SK-N-MC (cell line): ENCODE data around the gene ATP13A2.
"Not testable (repeated sequence)": the region's sequence is repeated elsewhere in the genome, so short reads cannot be mapped to it uniquely, and the experiment has no call there.

Source experiments
- DNase-seq: peaks from one replicate; pipeline ENCODE4 v3.0.0-alpha.2; 2011; ENCODE audit warnings: low read depth, low spot score
- H3K27ac ChIP-seq: fragments of 200-600 bp; sonication (generic); 2 replicates; pipeline ENCODE4 v1.5.1; 2016; ENCODE audit warnings: mixed run types
- H3K36me3 ChIP-seq: fragments of 200-600 bp; sonication (generic); 2 replicates; pipeline ENCODE4 v1.6.1; 2017; ENCODE audit warnings: antibody characterized with exemption, low read length, mixed read lengths; ENCODE audit not compliant: insufficient read depth
- H3K4me3 ChIP-seq: fragments of 200-600 bp; sonication (generic); 2 replicates; pipeline ENCODE4 v1.5.1; 2016
- H3K9ac ChIP-seq: fragments of 200-600 bp; sonication (generic); 2 replicates; pipeline ENCODE4 v1.8.0; 2017; ENCODE audit warnings: mixed run types, mixed read lengths; ENCODE audit not compliant: insufficient read length
- H3K9me3 ChIP-seq: fragments of 200-600 bp; sonication (generic); 2 replicates; pipeline ENCODE4 v1.6.1; 2017; ENCODE audit warnings: low read depth, mild to moderate bottlenecking, antibody characterized with exemption, low read length, moderate library complexity, mixed read lengths
- EZH2 ChIP-seq: fragments of 200-600 bp; sonication (generic); IDR thresholded peaks from one replicate; pipeline ENCODE4 v1.6.1; 2017; ENCODE audit warnings: antibody characterized with exemption
- FOXP2 ChIP-seq: optimal IDR thresholded peaks from 2 replicates; pipeline ENCODE3; 2011; ENCODE audit warnings: mild to moderate bottlenecking, moderate library complexity; ENCODE audit not compliant: insufficient read depth; ENCODE audit errors: extremely low read length, control extremely low read depth
- POLR2AphosphoS5 ChIP-seq: IDR thresholded peaks from 2 replicates; pipeline ENCODE4 v1.6.1; 2012; ENCODE audit warnings: mild to moderate bottlenecking, low read depth, low read length, borderline replicate concordance

The ATP13A2 gene

GRCh38 chr1:16969651-16970050 is 42.1 kb downstream of the ATP13A2 start:
- Histone ChIP-seq H3K9ac (no peak overlapping the region), H3K4me3 (no peak overlapping the region), H3K27ac (no peak overlapping the region), H3K9me3 (no peaks in the 10 kb centered on the region), H3K36me3 (no peaks in the 10 kb centered on the region)
- DNase-seq, result no peak
- no peak for TF ChIP-seq FOXP2
- no peak for TF ChIP-seq EZH2
- no peak for TF ChIP-seq POLR2AphosphoS5

- no peaks in the 10 kb centered on the region for H3K36me3 ChIP-seq
- DNase-seq, result no peak
- no peak overlapping the region for H3K27ac ChIP-seq
- TF ChIP-seq EZH2, result no peak
- TF ChIP-seq POLR2AphosphoS5, result no peak
- no peak for TF ChIP-seq FOXP2
- no peaks in the 10 kb centered on the region for H3K9me3 ChIP-seq
- H3K9ac ChIP-seq, result no peak overlapping the region
- no peak overlapping the region for H3K4me3 ChIP-seq
Measured at GRCh38 chr1:16969057-16969611, 42.6 kb downstream of the ATP13A2 start.

- H3K9me3 ChIP-seq, result no peaks in the 10 kb centered on the region
- H3K27ac ChIP-seq, result no peak overlapping the region
- TF ChIP-seq EZH2 (no peak), FOXP2 (no peak), POLR2AphosphoS5 (no peak)
- H3K9ac ChIP-seq, result no peak overlapping the region
- H3K36me3 ChIP-seq, result no peaks in the 10 kb centered on the region
- no peak overlapping the region for H3K4me3 ChIP-seq
- no peak for DNase-seq
Measured at GRCh38 chr1:16968372-16968771, 43.4 kb downstream of the ATP13A2 start.

GRCh38 chr1:16967962-16968361 is 43.8 kb downstream of the ATP13A2 start:
- Histone ChIP-seq H3K9me3 (no peaks in the 10 kb centered on the region), H3K27ac (no peak overlapping the region), H3K36me3 (no peaks in the 10 kb centered on the region), H3K9ac (no peak overlapping the region), H3K4me3 (no peak overlapping the region)
- TF ChIP-seq POLR2AphosphoS5, result no peak
- no peak for TF ChIP-seq FOXP2
- TF ChIP-seq EZH2, result no peak
- DNase-seq, result no peak

DNA sequence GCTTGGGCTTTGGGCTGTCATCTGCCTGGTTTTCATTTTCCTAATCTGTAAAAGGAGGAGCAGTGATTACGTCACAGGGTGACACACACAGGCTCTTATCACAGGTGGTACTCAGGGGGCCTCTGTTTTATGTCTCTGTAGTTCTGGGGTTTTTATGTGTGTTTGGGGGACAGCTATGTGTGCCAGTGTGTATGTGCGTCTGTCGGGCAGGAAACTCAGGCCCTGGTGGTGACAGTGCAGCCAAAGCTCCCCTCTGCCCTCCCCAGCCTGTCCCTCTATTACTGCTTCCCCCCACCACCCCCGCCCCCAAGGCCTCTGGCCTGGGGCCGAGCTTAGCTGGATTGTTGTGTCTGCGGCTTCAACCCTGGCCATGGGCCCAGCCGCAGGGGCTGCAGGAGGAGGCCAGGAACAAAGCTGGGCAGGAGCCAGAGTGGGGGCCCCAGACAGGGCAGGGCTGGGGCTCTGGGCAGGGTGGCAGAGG is 44.6 kb downstream of the ATP13A2 start:
- Histone ChIP-seq H3K9me3 (no peaks in the 10 kb centered on the region), H3K27ac (no peak overlapping the region), H3K9ac (no peak overlapping the region), H3K36me3 (no peaks in the 10 kb centered on the region), H3K4me3 (no peak overlapping the region)
- TF ChIP-seq EZH2, result no peak
- no peak for TF ChIP-seq FOXP2
- TF ChIP-seq POLR2AphosphoS5, result no peak
- no peak for DNase-seq

DNA sequence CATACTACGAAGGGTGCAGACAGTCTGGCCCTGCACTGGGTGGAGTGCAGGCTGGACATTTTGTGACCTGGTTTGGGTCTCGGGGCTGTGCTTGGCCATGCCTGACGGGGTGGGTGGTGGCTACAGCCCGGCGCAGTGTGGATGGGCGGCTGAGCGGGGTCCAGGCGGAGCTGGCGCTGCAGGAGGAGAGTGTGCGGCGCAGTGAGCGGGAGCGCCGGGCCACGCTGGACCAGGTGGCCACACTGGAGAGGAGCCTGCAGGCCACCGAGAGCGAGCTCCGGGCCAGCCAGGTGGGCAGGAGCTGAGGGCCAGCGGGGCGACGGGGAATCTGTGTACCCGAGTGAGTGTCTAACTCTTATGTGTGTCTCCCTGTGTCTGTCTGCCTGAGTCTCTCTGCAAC is 45.4 kb downstream of the ATP13A2 start:
- Histone ChIP-seq H3K36me3 (no peaks in the 10 kb centered on the region), H3K9me3 (no peaks in the 10 kb centered on the region), H3K4me3 (no peak overlapping the region), H3K27ac (no peak overlapping the region), H3K9ac (no peak overlapping the region)
- no peak for DNase-seq
- TF ChIP-seq POLR2AphosphoS5 (no peak), EZH2 (no peak), FOXP2 (no peak)

GRCh38 chr1:16965486-16966067 is 46.2 kb downstream of the ATP13A2 start:
- no peaks in the 10 kb centered on the region for H3K36me3 ChIP-seq
- H3K9me3 ChIP-seq, result no peaks in the 10 kb centered on the region
- H3K9ac ChIP-seq, result no peak overlapping the region
- DNase-seq, result no peak
- H3K27ac ChIP-seq, result no peak overlapping the region
- no peak overlapping the region for H3K4me3 ChIP-seq
- TF ChIP-seq FOXP2 (no peak), POLR2AphosphoS5 (no peak), EZH2 (no peak)

DNA sequence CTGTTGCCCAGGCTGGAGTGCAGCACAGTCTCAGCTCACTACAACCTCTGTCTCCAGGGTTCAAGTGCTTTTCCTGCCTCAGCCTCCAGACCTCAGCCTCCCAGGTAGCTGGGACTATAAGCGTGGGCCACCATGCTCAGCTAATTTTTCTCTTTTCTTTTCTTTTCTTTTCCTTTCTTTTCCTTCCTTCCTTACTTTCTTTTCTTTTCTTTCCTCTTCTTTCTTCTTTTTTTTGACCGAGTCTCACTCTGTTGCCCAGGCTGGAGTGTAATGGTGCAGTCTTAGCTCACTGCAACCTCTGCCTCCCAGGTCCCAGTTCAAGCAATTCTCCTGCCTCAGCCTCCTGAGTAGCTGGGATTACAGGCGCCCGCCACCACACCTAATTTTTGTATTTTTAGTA is 47.6 kb downstream of the ATP13A2 start:
- not testable (repeated sequence) for DNase-seq, H3K36me3 ChIP-seq, H3K9me3 ChIP-seq, H3K4me3 ChIP-seq, H3K27ac ChIP-seq, H3K9ac ChIP-seq

DNA sequence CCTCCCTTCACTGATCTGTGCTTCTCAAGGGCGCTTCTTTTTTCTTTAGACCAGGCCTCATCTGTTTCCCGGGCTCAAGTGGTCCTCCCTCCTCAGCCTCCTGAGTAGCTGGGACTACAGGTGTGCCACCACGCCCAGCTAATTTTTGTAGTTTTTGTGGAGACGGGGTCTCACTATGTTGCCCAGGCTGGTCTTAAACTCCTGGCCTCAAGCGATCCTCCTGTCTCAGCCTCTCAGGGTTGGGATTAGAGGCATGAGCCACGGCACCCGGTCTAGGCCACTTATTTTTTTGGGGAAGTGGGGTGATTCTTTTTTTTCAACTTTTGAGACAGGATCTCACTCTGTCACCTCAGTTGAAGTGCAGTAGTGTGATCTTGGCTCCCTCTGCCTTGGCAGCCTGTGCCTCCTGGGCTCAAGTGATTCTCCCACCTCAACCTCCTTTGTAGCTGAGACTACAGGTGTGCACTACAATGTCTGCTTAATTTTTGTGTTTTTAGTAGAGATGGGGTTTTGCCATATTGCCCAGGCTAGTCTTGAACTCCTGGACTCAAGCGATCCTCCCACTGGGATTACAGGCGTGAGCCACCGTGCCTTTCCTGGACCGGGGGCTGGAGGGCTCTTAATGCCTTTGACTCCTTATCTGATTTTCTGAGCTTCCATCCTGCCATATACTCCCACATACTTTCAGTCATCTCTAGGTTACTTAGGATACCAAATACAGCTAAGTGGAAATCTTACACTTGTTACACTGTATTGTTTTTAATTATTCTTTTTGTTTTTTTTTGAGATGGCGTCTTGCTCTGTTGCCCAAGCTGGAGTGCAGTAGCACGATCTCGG is 50.2 kb downstream of the ATP13A2 start:
- Histone ChIP-seq H3K27ac (no peak overlapping the region), H3K4me3 (no peak overlapping the region), H3K36me3 (no peaks in the 10 kb centered on the region), H3K9ac (no peak overlapping the region), H3K9me3 (no peaks in the 10 kb centered on the region)
- TF ChIP-seq POLR2AphosphoS5, result no peak
- TF ChIP-seq FOXP2, result no peak
- no peak for TF ChIP-seq EZH2
- DNase-seq, result no peak
